GM12872 (cell line): ENCODE results near the gene EXOC3L1.

Experiments
- CTCF ChIP-seq: IDR thresholded peaks from 3 replicates; pipeline ENCODE4 v1.5.1; 2011; ENCODE audit warnings: low read depth, mild to moderate bottlenecking, low read length, moderate library complexity; ENCODE audit not compliant: insufficient read depth

Gene EXOC3L1

GRCh38 chr16:67212766-67213165 is 22.8 kb upstream of the EXOC3L1 start:
- no peak for TF ChIP-seq CTCF

- TF ChIP-seq CTCF = no peak
Measured at GRCh38 chr16:67211674-67212073, 21.7 kb upstream of the EXOC3L1 start.

- TF ChIP-seq CTCF = no peak
Measured at GRCh38 chr16:67210069-67210937, 20.4 kb upstream of the EXOC3L1 start.

GRCh38 chr16:67209565-67209964 is 19.6 kb upstream of the EXOC3L1 start:
- TF ChIP-seq CTCF = no peak

- no peak for TF ChIP-seq CTCF
Measured at GRCh38 chr16:67208154-67208896, 18.4 kb upstream of the EXOC3L1 start.

- no peak for TF ChIP-seq CTCF
Measured at GRCh38 chr16:67207249-67208091, 17.5 kb upstream of the EXOC3L1 start.

GRCh38 chr16:67206838-67207248 is 16.9 kb upstream of the EXOC3L1 start:
- no peak for TF ChIP-seq CTCF
